ENCODE measurements around the gene MAP1LC3B.

Gene MAP1LC3B

DNA sequence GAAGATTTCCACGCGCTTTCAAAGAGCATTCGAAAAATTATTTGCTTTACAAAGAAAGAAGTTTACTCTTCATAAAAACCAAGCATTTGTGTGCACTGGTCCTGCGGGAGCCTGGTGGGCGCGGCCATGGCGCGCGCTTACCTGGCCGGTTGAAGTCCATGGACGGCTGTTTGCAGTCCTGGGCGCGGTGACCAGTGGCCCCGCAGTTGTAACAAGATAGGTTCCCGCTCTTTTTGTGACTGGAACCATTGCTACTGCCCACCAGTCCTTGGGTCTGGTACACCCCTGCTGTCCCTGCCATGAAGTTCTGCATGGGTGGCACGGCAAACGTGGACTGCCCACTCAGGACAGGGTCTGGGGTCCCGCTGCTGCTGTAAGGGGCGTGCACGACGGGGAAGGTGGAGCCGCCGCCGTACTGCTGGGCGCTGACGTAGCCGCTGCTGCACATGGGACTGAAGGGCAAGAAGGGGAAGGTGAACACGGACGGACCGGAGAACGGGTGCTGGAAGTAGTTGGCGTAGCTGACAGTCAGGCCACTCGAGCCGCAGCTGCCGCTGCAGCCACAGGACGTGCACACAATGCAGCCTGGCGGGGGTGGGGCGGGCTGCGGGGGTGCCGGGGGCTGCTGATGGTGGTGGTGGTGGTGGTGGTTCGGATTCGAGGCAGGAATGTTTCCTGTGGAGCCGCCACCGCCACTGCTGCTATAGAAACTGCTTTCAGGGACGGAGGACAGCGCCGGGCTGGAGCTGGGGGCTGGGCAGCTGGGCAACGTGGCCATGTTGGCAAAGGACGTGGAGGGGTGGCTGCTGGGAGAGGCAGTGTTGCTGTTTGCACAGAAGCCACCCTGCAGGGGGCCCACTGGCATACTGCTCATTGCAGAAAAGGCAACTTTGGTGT, 19.5 kb downstream of the MAP1LC3B start:
- no peak for DNase-seq

DNA sequence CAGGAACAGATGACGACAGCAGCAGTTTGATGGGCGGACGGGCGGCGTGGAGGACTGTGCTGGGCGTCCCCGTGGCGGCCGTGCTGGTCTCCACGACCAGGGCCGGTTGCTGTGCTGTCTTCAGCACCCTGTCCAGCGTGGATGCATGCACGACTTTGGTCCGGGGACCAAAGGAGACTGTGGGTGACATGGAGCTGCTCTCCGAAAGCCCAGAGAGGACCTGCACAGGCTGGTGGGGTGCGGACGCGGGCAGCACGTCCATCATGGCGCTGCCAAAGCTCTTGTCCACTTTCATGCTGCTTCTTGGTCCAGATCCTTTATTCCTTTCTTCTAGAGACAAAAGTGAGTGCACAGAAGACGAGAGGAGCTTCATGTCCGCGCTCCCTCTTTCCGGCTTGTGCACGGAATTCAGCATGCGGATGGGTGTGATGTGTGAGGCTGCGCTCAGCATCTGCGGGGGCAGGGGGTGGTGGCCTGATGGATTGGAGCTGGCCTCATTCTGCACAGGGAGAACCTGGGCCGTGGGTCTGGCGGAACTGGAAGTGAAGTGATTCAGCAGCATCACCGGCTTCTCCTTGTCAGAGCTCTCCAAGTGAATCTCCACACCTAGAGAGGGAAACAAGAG, 20.3 kb downstream of the MAP1LC3B start:
- no peak for DNase-seq

DNA sequence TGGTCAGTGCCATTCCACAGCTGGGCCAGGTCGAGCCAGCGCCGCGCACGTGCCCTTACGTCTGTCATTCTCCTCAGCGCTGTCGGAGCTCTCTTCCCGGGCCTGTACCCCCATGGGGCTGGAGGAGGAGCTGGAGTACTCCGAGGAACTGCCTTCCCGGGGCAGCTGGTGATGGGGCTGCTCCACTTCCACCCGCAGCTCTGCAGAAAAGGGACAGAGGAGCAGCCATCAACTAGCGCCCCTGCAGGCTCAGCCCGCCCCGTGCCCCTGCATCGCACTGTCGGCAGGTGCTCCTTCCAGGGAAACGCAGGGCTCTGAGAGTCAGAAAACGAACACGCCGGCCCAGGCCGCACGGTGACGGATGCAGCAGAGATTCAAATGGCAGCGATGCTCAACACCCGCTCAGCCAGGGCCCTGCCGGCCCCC, 20.9 kb downstream of the MAP1LC3B start:
- DNase-seq: no peak

DNA sequence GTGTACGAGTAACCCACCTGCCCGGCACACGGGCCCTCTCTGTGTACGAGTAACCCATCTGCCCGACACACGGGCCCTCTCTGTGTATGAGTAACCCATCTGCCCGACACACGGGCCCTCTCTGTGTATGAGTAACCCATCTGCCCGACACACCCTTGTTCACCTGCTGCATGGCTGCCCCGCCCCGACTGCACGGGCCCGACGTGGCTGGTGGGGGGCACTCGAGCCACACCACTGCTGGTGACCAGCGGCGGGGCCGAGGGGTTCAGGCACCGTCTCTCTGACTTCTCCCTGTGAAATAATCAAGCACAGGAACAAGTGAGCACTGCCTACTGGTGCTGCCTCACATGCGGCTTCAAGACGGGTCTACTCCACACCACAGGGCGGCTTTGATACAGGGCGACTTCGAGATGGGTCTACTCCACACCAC, 22.1 kb downstream of the MAP1LC3B start:
- no peak for DNase-seq

DNA sequence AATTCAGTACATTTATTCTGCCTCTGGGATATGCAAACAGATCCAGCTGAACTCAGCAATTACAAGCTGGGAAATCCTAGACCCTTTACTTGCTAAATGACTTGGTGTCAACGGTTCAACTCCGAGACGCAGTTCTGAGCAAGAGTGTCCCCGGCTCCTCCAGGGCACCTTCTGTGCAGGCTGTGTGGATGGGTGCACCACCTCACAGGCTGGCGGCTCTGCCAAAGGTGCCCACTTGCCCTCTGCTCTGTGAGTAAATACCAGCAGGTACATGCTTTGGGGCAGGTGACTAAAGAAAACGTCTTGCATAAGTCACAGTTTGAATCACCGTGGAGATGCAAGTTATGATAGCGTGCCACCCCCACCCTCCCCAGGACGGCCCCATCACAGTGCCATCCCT, 23.3 kb downstream of the MAP1LC3B start:
- DNase-seq: no peak

DNA sequence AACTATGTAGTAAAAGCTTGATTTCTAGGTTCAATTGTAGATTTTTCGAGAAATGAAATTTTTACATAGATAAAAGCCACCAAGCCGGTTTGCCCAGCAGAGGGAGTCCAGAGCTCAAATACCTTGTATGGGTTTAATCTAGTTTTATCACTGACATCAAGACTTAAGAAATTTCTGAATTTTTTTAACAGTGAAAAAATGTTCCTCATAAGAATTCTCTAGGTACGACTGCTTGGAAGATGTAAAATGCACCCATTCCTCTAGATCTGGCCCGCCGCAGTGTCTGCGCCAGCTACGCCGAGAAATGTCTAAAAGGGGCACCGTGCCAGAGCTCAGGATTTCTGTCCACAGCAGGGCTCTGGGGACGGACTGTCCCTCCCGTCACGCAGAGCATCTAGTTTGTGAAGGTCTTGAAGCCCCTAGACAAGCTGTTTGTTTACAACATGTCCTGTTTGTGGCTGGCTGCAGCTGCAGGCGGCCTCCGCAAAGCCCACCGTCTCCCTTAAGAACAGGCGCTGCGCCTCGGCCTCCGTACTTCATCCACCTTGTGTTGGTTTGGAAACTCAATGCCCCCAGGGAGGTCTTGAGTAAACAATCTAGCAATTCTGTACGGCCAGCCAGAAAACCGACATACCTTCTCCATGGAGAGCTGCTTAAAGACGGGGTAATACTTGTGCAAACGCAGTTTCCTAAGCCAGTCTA, 24.8 kb downstream of the MAP1LC3B start:
- peak in 1 of 5 experiments; percentile 34 for DNase-seq

DNA sequence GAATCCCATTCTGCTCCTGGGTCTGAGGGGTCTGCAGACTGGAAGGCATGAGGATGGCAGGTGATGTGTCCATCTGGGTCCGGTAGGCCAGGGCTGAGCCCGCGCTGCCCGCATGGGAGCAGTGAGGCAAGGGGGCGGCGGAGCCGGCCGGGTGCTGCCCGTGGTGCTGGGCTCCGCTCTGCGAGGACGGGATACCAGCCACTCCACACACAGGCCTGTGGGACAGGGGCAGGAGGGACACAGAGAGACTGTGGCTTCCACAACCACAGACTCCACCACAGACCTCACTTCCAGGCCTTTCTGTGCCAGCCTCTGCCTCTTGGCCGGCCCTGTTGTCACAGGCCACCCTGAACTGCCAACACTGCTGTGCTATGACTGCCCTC, 25.4 kb downstream of the MAP1LC3B start:
- no peak for DNase-seq

DNA sequence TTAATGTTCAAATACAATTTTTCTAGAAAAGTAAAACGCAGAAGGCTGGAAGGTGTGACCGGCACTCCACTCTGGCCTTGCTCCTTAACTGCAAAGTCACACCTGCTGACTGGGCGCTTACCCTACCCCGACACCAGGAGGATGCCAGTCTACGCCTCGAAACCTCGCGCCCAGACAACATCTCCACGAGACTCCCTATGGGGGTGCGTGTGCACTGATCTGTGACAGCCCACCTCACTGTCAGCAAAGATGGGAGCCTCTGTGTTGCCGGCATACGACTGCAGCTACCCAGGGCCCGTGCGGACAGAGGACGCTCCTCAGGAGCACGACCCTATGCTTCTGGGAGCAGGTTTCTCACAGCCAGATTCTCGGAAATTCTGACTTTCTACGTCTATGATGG, 26.1 kb downstream of the MAP1LC3B start:
- DNase-seq: no peak

DNA sequence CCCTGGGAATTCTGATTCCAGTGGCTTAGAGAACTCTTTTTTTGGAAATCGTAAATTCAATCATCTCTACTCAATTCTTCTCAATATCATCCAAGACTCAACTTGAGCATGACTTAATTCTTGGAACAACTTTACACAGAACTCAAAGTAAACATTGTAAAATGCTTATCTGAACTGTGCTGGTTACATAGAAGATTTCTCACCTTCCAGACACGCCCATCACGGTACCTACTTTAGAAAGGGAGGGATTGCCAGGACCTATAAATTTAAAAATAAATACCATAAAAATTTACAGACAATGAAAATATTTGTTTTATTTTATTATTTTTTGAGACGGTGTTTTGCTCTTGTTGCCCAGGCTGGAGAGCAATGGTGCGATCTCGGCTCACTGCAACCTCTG, 26.5 kb downstream of the MAP1LC3B start:
- no peak for DNase-seq

DNA sequence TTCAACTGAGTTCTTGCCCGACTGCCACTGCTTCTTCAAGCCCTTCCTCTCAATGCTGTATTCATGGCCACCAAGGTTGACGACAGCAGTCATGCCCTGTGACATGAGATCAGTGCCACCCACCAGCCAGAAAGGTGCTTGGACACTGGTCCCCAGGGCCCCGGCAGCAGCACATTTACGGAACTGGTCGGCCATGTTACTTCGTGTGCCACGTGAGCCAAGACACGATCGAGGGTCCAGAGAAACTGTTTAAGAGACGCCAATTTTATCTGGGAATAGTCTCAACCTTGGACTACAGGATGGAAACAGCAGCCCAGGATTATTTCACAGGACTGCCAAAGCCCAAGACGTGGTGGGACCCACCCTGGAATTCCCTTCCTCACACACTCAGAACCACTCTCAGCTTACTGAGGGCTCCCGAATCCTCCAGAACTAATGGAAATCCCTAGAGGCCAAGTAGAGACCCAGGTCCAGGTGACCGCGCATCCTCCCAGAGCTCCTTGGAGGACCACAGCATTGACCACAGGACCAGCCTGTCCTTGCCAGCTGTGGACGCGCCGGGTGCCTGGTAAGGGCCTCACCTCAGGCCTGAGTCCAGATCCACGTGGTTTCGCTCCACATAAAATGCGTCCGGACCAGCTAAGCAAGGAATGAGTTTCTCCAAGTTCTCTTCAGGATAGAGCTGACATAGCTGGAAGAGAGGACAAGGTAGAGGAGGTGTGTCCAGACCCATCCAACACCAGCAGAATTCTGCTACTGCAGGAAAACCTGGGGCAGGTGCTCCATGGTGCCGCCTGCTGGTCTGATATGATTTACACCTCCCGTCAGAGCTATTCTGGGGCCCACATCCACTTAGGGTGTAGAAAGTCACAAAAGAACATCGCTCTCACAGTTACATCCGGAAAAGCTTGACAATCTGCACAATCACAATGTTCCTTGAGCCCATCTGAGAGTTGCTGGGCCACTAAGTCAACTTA, 28.2 kb downstream of the MAP1LC3B start:
- no peak for DNase-seq

DNA sequence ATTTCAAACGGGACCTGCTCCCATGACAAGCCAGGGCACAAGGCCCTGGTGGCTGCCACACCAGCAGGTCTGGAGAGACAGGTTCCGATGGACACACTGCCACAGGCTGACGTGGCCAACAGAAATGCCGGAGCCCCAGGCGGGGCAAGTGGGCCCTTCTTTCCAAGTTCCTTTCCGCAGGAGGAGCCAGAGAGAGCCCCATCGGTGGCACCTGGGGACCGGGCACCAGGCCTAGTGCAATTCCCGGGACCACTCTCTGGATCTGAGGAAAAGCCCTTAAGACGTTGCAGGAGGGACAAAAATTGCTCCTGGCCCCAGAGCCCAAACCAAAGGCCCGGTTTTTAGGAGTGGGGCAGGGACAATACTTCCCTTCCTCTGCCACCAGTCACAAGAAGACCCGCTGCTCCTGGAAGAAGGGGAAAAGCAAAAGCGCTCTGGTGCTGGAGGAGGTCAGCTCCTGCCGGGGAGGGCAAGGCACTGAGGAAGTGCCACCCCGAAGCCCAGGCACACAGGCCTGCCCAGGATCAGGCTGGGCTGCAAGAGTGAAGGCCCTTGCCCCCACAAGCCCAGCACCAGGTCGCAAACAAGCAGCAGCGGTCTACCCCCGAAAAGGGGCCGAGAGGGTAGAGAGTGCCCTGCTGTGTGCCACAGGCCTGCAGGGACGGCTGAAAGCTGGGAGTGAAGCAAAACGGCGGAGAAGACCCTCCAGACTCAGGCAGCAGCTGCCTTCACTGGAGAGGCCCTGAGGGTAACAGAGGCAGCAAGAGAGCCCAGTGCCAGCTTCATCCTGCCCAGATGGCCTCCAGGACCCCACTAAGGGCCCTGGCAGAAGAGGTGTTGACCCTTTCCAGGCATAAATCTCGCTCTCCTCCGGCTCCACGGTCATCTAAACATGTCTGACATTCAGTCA, 29.1 kb downstream of the MAP1LC3B start:
- DNase-seq: no peak

DNA sequence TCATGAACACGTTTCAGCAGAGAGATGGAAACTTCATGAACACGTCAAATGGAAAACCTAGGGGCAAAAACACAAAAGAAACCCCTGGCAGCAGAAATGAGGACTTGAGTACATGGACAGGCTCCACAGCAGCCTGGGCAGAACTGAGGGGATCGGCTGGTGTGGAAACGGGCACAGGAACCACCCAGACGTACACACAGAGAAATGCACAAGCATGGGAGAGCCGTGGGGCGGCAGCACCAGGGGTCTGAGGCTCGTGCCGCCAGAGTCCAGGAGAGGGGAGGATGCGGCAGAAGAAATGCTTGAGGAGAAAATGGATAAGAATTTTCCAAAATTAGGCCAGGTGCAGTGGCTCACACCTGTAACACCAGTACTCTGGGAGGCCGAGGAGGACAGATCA, 30.0 kb downstream of the MAP1LC3B start:
- DNase-seq: no peak

DNA sequence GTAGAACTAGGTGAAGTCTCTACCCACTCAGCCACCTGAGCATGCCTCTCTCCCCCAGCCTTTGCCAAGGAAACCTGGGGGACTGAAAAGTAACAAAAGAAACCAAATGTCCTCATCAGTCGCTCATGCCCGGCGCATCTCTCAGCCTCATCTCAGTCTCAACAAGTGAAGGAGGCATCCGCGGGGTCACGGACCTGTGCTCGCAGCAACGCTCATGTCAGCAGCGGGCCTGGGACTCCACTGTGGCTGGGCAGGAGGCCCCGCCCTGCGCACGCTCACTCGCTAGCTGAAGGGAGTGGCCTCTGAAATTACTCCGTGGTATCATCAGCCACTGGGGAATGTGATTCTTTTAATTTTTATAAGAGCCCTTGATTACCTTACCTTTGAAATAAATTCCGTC, 31.3 kb downstream of the MAP1LC3B start:
- DNase-seq: no peak

DNA sequence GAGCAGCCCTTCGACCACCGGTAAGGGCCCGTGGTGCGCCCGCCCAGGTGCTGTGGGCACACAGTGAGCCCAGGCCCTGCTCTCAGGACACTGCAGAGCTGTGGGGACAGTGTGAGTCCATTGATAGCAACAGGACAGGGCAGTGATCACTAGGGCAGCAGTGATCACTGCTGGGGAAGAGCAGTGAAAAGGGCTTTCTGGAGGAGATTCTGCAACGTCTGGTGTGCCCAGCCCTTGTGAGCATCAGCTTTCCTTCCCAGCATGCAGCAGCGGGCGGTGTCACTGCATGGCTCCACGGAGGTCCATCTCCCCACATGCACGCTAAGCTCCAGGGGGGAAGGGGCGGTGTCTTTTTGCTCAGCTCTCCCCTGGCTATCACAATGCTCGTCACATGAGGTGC, 32.1 kb downstream of the MAP1LC3B start:
- DNase-seq: no peak

DNA sequence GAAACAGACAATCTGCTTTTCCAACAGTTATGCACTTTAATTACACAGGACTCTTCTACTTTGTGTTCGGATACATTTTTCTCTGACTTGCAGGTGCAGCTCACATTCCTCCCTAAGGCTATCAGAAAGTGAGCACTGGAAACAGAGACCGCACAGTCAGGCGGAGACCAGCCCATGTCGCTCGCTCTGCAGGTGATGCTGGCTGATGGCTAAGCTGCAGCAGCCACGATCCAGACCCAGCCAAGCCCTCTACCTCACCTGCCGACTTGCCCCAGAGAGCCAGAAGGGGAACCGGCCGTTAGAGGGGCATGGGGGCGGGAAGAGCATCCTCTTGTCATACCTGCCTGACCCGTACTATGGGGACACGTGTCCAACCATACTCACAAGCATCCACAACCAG, 33.8 kb downstream of the MAP1LC3B start:
- DNase-seq: no peak

DNA sequence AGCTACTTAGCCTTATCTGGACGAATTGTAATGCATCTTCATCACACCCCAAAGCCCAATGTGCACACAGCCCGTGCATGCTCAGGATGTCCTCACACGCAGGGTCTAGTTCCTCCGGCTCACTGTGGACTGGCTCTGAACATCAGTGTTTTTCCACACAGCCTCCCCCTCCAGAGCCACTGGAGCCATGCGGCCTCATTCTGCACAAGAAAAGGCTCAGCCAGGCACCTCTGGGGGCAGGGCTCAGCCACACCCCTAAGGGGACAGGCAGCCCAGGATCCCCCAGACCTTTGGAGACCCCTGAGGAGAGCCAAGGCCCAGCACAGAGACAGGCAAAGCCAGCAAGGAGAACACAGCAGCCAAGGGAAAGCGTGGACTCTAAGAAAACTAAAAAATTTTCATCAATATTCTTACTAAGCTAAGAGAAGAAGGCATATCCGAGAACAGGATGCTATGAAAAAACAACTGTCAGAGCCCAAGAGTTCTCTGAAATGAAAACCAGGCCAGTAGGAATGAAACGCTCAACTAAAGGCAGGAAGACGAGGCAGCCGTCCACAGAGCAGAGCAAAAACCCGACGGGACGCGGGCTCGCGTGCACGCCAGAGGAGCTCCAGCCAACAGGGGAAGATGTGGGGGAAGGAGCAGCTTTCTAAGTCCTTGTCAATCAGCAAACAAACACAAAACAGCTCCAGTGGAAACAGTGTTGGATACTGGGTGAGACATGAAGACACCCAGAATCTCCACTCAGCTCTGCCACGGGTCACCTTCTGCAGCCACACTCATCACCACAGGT, 34.5 kb downstream of the MAP1LC3B start:
- DNase-seq: no peak

DNA sequence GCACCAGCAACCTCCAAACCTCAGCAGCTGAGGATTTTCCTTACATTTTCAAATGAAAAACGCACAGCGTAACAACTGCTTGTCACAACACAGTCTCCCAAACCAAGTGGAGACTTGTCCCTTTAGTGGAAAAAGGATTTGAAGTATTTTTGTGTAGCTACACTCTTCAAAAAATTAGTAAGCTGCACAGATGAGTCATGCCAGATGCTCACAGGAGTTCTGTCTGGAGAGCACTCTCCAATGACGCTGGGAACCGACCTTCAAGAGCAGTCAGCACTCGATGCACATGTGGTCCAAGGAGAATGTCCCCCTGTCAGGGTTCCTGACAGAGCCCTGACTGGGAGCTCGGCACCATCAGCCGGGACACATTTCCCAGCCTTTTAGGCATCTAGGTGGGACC, 39.8 kb downstream of the MAP1LC3B start:
- DNase-seq: no peak

DNA sequence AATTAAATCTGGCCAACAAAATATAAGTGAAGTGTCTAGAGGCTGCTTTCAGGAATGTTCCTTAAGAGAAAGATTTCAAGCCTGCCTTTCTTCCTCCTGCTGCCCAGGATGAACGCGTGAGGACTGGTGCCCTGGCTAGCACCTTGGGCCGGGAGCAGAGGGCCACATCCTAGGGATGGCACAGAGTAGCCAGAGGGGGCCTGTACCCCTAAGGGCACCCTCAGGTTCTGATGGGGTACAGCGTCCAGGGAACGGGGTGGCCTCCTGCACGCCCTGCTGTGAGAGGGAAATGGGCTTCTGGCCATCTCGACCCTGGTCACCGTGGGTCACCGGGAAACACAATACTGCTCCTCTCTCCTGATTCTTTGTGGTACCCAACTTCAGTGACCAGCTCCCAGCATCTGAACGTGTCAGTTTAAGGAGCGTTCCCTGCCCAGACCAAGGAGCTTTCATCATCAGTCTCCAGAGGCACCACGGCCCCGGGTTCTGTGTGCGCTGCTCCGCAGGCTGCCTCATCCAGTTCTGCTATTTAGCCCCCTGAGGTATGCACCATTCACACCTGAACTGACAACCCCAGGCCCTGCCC, 40.3 kb downstream of the MAP1LC3B start:
- DNase-seq: no peak

DNA sequence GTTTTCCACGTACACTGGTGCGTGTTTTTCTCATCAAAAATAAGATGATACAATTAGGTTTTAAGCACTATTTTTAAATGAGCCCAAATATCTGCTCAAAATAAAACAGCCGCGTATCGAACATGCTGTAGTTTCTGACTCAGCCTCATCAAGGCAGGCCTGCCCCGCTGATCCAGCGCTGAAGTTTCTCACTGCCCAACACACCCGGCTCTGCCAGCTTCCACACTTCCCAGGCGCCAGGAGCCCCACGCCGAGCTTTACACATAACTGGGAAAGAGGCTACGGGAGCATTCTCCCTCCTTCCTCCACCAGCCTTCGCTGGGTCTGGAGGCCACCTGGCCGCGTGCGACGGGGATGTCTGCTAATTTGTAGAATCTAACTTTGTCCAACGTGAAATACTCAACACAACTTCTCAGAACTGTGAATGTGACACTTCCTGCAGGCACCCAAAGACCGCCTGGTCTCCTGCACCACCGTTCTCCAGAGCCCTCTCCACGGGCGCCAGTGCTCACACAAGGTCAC, 42.1 kb downstream of the MAP1LC3B start:
- no peak for DNase-seq

Data from T-helper 2 cell (primary cell).